Epithelial cell of proximal tubule (primary cell): ENCODE results near the gene COL24A1. TPM values are rescaled to one million over a fixed set of nuclear protein-coding genes. Genes with fewer than 3 reads are reported as not detected.

Experiments used
- DNase-seq: peaks from one replicate; pipeline ENCODE4 v3.0.0-alpha.2; 2011; ENCODE audit warnings: low read depth
- H3K4me3 ChIP-seq: 2 replicates; pipeline ENCODE4 v1.5.1; 2011; ENCODE audit warnings: low read depth, mild to moderate bottlenecking, low read length
- CTCF ChIP-seq: conservative IDR thresholded peaks from 2 replicates; pipeline ENCODE4 v1.5.1; 2012; ENCODE audit warnings: low read depth, mild to moderate bottlenecking, low read length
- total RNA-seq: library from RNA; depleted of rRNA; stranded (reverse); fragments of >200 nt; gene quantifications from 2 replicates; pipeline ENCODE4 v1.2.3, GENCODE V29; 2015

The COL24A1 gene
- total RNA-seq, 1 donor from 2014 or later, result 0.06 TPM

GRCh38 chr1:85708829-85709227 is 447.7 kb downstream of the COL24A1 start:
- DNase-seq, result no peak
- TF ChIP-seq CTCF, result no peak

GRCh38 chr1:85707990-85708828 is 448.4 kb downstream of the COL24A1 start, which contains the start of gene ZNHIT6:
Gene ZNHIT6 (minus strand): TSS chr1:85708433. CDS start chr1:85708284, 149 bp downstream.
- DNase-seq, result peak; percentile 90
- TF ChIP-seq CTCF, result peak; percentile 57
- peak within 1 kb of the TSS; percentile 94 for H3K4me3 ChIP-seq

More at GRCh38 chr1:85708829-85709227, 447.7 kb downstream of the COL24A1 start:
- H3K4me3 ChIP-seq, result peak overlapping the region; percentile 94

GRCh38 chr1:85707267-85707989 is 449.1 kb downstream of the COL24A1 start:
- no peak for DNase-seq
- TF ChIP-seq CTCF, result no peak

GRCh38 chr1:85705940-85706339 is 450.6 kb downstream of the COL24A1 start:
- no peak for DNase-seq
- no peak for TF ChIP-seq CTCF
- H3K4me3 ChIP-seq, result peak overlapping the region; percentile 94

More at GRCh38 chr1:85707267-85707989, 449.1 kb downstream of the COL24A1 start:
- peak overlapping the region; percentile 94 for H3K4me3 ChIP-seq

GRCh38 chr1:85700422-85700821 is 456.1 kb downstream of the COL24A1 start:
- no peak for TF ChIP-seq CTCF
- no peak overlapping the region for H3K4me3 ChIP-seq
- no peak for DNase-seq

- no peak for TF ChIP-seq CTCF
These were observed 458.7 kb downstream of the COL24A1 start for GRCh38 chr1:85697895-85698294.

More at GRCh38 chr1:85697895-85698294, 458.7 kb downstream of the COL24A1 start:
- no peak overlapping the region for H3K4me3 ChIP-seq
- DNase-seq, result no peak
